Upper lobe of right lung (tissue), 1 donor: ENCODE results near the gene GRHL1. TPM values are rescaled to one million over a fixed set of nuclear protein-coding genes. Genes with fewer than 3 reads are reported as not detected.
A peak's percentile ranks its signal among the peaks of the same experiment; 100 is the strongest.

Experiments used
- ATAC-seq: fragments of 200-7000 bp; cut with Tn5 transposase; one replicate; pipeline ENCODE4 v1.9.1; 2020; ENCODE audit warnings: mild to moderate bottlenecking, moderate library complexity
- DNase-seq: peaks from one replicate; pipeline ENCODE4 v3.0.0-alpha.2; 2020
- H3K27ac ChIP-seq: fragments of 200-600 bp; one replicate; pipeline ENCODE4 v1.8.0; 2022
- H3K27me3 ChIP-seq: fragments of 200-600 bp; one replicate; pipeline ENCODE4 v1.8.0; 2022; ENCODE audit warnings: mild to moderate bottlenecking
- H3K36me3 ChIP-seq: fragments of 200-600 bp; one replicate; pipeline ENCODE4 v1.8.0; 2022
- H3K4me1 ChIP-seq: fragments of 200-600 bp; one replicate; pipeline ENCODE4 v1.8.0; 2022
- H3K4me3 ChIP-seq: fragments of 200-600 bp; one replicate; pipeline ENCODE4 v1.8.0; 2022; ENCODE audit warnings: mild to moderate bottlenecking
- H3K9me3 ChIP-seq: fragments of 200-600 bp; one replicate; pipeline ENCODE4 v1.8.0; 2022
- intact Hi-C: fragments of 100-400 bp; cut with DNase I; formaldehyde crosslinking; loops from one replicate; pipeline ENCODE4 v1.11.0; 2022
- total RNA-seq: library from RNA; stranded (reverse); fragmentation: NEBNext Ultra II Directional; extraction: Animal tissue kit (Norgen Biotek cat#: 25700); gene quantifications from one replicate; pipeline ENCODE4 v1.2.1, GENCODE V29; 2021
- TF ChIP-seq, protein P1 (sequence below): fragments of 200-600 bp; IDR thresholded peaks from one replicate; pipeline ENCODE4 v1.8.0; 2022; ENCODE audit warnings: antibody characterized with exemption
- donor health status: DM: no; HTN: yes; CAD: no; lungs with severe emphysema.

GRHL1 gene
- total RNA-seq, 1 donor from 2014 or later, result 2.7 TPM

DNA sequence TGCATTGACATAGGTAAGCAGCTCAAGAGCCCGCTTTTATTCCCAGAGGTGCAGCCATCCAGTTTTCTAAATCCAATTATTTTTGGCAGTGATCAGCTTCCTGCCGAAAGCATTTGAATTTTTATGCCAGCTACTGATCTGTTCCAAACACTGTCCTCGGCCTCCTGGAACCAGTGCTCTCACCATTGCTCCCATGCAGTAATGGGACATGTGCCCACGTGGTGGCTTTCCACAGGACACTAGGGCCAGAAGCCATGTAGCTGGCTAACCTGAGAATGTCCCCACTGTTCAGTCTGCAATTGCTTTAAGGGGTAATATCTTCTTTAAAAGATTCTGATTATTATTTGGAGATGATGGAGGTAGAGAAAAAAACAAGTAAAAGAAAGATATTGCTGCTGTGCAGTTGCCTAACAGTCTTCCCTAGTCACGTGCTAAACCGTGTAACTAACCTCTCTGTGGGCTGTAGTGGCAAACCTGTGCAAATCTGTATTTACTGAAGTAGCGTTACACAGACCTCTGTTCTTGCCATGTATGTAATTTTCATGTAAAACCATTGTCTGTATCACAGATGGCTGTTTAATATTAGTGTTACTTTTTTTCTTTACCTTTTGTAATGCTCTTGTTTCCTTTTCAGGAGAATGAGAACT lies 13.0 kb downstream of the GRHL1 start:
- no peak for DNase-seq
- Histone ChIP-seq H3K36me3 (no peaks in the 10 kb centered on the region), H3K27me3 (no peaks in the 10 kb centered on the region), H3K4me3 (no peak overlapping the region), H3K27ac (no peak overlapping the region), H3K4me1 (peaks cover 4% of the 10 kb centered on the region), H3K9me3 (no peaks in the 10 kb centered on the region)
- intact Hi-C loops, result no loop called here
- no peak for ATAC-seq
- TF ChIP-seq, protein P1, sequence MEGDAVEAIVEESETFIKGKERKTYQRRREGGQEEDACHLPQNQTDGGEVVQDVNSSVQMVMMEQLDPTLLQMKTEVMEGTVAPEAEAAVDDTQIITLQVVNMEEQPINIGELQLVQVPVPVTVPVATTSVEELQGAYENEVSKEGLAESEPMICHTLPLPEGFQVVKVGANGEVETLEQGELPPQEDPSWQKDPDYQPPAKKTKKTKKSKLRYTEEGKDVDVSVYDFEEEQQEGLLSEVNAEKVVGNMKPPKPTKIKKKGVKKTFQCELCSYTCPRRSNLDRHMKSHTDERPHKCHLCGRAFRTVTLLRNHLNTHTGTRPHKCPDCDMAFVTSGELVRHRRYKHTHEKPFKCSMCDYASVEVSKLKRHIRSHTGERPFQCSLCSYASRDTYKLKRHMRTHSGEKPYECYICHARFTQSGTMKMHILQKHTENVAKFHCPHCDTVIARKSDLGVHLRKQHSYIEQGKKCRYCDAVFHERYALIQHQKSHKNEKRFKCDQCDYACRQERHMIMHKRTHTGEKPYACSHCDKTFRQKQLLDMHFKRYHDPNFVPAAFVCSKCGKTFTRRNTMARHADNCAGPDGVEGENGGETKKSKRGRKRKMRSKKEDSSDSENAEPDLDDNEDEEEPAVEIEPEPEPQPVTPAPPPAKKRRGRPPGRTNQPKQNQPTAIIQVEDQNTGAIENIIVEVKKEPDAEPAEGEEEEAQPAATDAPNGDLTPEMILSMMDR, result no peak

DNA sequence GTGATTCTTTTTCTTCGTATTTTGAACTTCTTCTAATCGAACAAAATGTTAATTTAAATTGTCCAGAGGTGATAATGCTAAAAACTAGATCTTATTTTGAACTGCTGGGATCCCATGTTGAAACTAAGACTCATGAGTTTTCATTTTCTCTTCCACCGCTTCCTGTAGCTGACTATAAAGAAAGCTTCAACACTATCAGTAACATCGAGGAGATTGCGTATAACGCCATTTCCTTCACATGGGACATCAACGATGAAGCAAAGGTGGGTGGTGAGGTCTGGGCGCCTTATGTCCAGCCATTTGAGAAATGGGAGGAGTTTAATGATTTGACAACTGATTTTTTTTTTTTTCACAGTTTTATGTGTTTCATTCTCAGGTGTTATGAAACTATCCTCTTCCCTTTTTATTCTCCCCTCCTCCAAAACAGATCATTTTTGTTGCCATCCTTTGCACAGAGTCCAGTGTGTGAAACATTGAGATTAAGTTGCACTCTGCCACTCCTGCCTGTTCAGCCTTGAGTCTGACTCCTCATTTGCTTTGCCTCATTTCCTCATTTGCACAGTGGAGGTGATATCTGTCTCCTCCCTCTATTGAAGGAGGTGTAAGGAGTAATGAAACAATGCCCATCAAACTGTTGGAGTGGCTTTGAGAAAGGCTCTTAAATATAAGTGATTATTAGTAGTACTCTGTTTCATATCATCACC lies 13.8 kb downstream of the GRHL1 start:
- no peaks in the 10 kb centered on the region for H3K9me3 ChIP-seq
- H3K27ac ChIP-seq, result no peak overlapping the region
- intact Hi-C loops, result no loop called here
- no peak overlapping the region for H3K4me3 ChIP-seq
- DNase-seq (no peak), ATAC-seq (no peak)
- H3K4me1 ChIP-seq, result peaks cover 4% of the 10 kb centered on the region
- H3K27me3 ChIP-seq, result no peaks in the 10 kb centered on the region
- H3K36me3 ChIP-seq, result no peaks in the 10 kb centered on the region
- TF ChIP-seq, protein P1, result no peak

DNA sequence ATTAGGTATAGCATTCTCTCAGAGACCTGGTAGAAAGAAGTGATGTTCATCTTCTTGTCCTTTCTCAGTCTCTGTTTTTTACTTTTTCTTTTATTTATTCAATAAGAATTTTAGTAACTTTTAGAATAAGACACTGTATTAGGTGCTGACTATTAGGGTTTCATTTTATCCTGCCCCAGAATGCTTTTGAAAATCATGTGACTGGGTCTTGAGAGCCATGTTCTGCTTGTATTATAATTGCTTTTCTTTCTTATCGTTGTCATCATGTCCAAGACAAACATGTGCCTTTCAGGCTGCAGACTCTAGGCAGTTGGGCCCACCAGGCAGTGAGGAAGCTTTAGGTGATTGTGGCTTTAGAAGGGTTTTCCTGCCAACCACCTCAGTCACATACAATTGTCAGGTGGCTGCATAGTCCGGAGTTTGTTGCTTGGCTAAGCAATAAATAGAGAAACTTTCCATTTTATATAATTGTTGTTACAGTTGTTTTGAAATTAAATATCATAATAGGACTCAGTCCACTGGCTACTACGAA lies 15.1 kb downstream of the GRHL1 start:
- Histone ChIP-seq H3K27me3 (no peaks in the 10 kb centered on the region), H3K9me3 (no peaks in the 10 kb centered on the region), H3K4me1 (peaks cover 4% of the 10 kb centered on the region), H3K27ac (no peak overlapping the region), H3K4me3 (no peak overlapping the region), H3K36me3 (no peaks in the 10 kb centered on the region)
- DNase-seq (no peak), ATAC-seq (no peak)
- intact Hi-C loops, result no loop called here
- TF ChIP-seq, protein P1, result no peak

DNA sequence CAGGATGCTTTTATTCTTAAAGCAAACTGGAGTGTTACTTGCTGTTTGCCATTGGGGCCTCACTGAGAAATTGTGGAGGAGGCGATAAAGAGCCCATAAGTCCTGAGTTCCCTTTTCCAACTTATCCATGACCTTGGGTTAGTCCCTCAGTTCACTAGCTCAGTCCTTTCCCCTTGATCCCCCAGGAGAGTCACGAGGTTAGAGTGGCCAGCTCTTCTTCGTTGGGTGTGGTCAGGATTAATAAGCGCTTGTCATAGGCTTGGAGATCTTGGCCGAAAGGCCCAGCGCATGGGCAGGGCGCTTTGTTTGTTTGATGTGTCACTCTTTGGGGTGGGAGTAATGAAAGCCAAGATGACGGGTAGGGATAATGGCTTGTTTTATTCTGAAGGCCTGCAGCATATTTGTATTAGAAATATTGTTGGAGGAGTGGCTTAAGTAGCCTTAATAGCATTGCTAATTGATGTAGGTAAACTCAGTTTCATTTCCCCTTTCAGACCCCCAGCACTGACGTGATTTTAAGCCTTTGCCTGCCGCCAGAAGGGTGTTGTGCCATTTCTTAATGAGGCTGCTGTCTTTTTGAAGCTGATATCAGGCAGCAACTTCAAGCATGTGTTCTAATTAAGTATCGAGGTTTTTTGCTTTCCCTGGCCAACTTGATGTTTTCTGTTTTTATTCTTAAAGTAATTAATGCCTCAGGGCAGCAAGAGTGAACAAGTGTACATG lies 15.7 kb downstream of the GRHL1 start:
- intact Hi-C loops, result no loop called here
- TF ChIP-seq, protein P1, result no peak

DNA sequence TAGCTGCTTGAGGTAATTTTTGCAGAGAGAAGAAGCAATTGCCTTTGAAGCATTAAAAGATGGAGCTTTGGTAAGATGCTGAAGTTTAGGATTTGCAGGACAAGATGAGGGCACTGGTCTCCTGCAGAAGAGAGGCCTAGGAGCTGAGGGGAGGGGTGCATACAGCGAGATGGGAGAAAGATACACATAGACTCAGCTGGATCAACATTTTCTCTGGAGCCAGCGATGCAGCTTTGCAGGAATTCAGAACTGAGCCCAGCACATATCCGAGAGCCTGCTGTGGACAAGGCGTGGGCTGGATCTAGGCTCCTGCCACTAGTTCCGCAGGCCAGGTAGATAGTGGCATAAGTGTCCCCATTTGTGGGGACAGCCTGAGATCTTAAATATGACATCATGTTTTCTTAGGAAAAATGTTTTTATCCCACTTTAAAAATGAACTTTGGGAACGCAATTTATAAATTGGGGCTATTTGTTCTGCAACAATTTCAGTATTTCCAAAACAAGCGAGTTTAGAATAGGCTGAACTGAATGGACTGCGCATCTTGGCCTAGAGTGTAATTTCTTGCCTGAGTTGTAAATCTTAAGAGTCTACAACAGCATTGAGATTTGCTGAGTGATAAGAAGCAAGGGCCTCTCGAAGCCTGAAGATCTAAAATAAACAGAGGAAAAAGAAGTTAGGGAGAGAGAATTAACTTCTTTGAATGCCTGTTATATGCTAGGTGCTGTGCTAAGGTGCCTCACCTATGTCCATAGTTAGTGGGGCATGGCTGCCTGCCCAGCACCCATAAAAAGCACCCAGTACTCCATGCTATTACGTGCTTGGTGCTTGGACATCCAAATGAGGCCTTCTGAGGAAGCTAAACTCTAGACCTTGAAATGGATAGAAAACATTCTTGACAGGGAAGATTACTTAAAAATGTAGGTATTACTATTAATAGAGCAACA lies 17.3 kb downstream of the GRHL1 start:
- no peak for DNase-seq
- intact Hi-C loops, result no loop called here
- peak; percentile 82 for ATAC-seq

More for the DNA sequence above, 15.7 kb downstream of the GRHL1 start:
- H3K27ac ChIP-seq, result no peak overlapping the region
- no peak for ATAC-seq
- H3K9me3 ChIP-seq, result no peaks in the 10 kb centered on the region
- H3K4me3 ChIP-seq, result no peak overlapping the region
- peaks cover 4% of the 10 kb centered on the region for H3K4me1 ChIP-seq
- no peak for DNase-seq
- H3K36me3 ChIP-seq, result no peaks in the 10 kb centered on the region
- no peaks in the 10 kb centered on the region for H3K27me3 ChIP-seq

More for the DNA sequence above, 17.3 kb downstream of the GRHL1 start:
- no peak overlapping the region for H3K27ac ChIP-seq
- H3K9me3 ChIP-seq, result no peaks in the 10 kb centered on the region
- TF ChIP-seq, protein P1, result no peak
- H3K4me3 ChIP-seq, result no peak overlapping the region
- H3K36me3 ChIP-seq, result no peaks in the 10 kb centered on the region
- no peaks in the 10 kb centered on the region for H3K27me3 ChIP-seq
- H3K4me1 ChIP-seq, result peaks cover 7% of the 10 kb centered on the region
